Sciatic nerve (tissue), 2 donors: ENCODE measurements around the gene RCAN3. TPM values are rescaled to one million over a fixed set of nuclear protein-coding genes. Genes with fewer than 3 reads are reported as not detected.
A peak's percentile ranks its signal among the peaks of the same experiment; 100 is the strongest.
"Not testable (repeated sequence)": the region's sequence is repeated elsewhere in the genome, so short reads cannot be mapped to it uniquely, and the experiment has no call there.

ENCODE experiments used
- ATAC-seq: fragments of 200-7000 bp; cut with Tn5 transposase; one replicate; pipeline ENCODE4 v1.9.1; 2020; ENCODE audit warnings: mild to moderate bottlenecking, moderate library complexity
- DNase-seq: peaks from one replicate; pipeline ENCODE4 v3.0.0-alpha.2; 2020; ENCODE audit warnings: low spot score
- intact Hi-C: fragments of 100-400 bp; cut with DNase I; formaldehyde crosslinking; loops from one replicate; pipeline ENCODE4 v1.14.2; 2022
- total RNA-seq: library from RNA; stranded (reverse); fragmentation: NEBNext Ultra II Directional; extraction: Animal tissue kit (Norgen Biotek cat#: 25700); gene quantifications from one replicate; pipeline ENCODE4 v1.2.1, GENCODE V29; 2021
- donor health status: DM: no; HTN: no; CAD: no.
- donor health status: DM: no; HTN: no; CAD: no.

RCAN3 gene
- total RNA-seq, 1 donor from 2014 or later: 14.0 TPM

GRCh38 chr1:24481843-24482610, 20.6 kb upstream of the RCAN3 start:
- intact Hi-C loops: no loop called here
- DNase-seq: no peak
- no peak for ATAC-seq

GRCh38 chr1:24483441-24483840, 19.2 kb upstream of the RCAN3 start:
- ATAC-seq (no peak), DNase-seq (no peak)
- intact Hi-C loops: no loop called here

- intact Hi-C loops: no loop called here
- DNase-seq (no peak), ATAC-seq (no peak)
Observed at GRCh38 chr1:24484199-24484598, 18.4 kb upstream of the RCAN3 start.

GRCh38 chr1:24486331-24487065, 16.1 kb upstream of the RCAN3 start:
- DNase-seq (no peak), ATAC-seq (no peak)
- intact Hi-C loops: no loop called here

- no peak for ATAC-seq
- no peak for DNase-seq
- intact Hi-C loops: no loop called here
Observed at GRCh38 chr1:24487455-24487854, 15.2 kb upstream of the RCAN3 start.

GRCh38 chr1:24488159-24488558, 14.5 kb upstream of the RCAN3 start:
- ATAC-seq, DNase-seq, intact Hi-C loops: not testable (repeated sequence)

- no peak for DNase-seq
- ATAC-seq: no peak
- intact Hi-C loops: no loop called here
Observed at GRCh38 chr1:24489674-24490073, 13.0 kb upstream of the RCAN3 start.

GRCh38 chr1:24490101-24490781, 12.4 kb upstream of the RCAN3 start:
- DNase-seq (no peak), ATAC-seq (no peak)
- intact Hi-C loops: no loop called here

GRCh38 chr1:24491577-24492360, 10.9 kb upstream of the RCAN3 start:
- intact Hi-C loops: no loop called here
- no peak for ATAC-seq
- no peak for DNase-seq

GRCh38 chr1:24492935-24493334, 9.7 kb upstream of the RCAN3 start:
- DNase-seq, ATAC-seq, intact Hi-C loops: not testable (repeated sequence)

GRCh38 chr1:24493785-24494184, 8.9 kb upstream of the RCAN3 start:
- ATAC-seq (no peak), DNase-seq (no peak)
- intact Hi-C loops: no loop called here

GRCh38 chr1:24498589-24498988, 4.0 kb upstream of the RCAN3 start:
- DNase-seq: no peak
- intact Hi-C loops: no loop called here
- no peak for ATAC-seq

GRCh38 chr1:24500448-24501048, 2.1 kb upstream of the RCAN3 start:
- ATAC-seq (no peak), DNase-seq (no peak)
- intact Hi-C loops: no loop called here

- ATAC-seq (peak; percentile 18), DNase-seq (no peak)
- intact Hi-C loops: no loop called here
Observed at GRCh38 chr1:24501371-24502064, 1.1 kb upstream of the RCAN3 start.

- ATAC-seq (peak; percentile 78), DNase-seq (peak; percentile 71)
- intact Hi-C loops: no loop called here
Observed at GRCh38 chr1:24502065-24502708, 449 bp upstream of the RCAN3 start.

GRCh38 chr1:24503059-24503751, 569 bp downstream of the RCAN3 start:
- ATAC-seq: no peak
- intact Hi-C loops: no loop called here

GRCh38 chr1:24503870-24504523, 1.4 kb downstream of the RCAN3 start:
- DNase-seq: no peak
- intact Hi-C loops: no loop called here
- no peak for ATAC-seq

More at GRCh38 chr1:24503059-24503751, 569 bp downstream of the RCAN3 start:
- DNase-seq: no peak
